CD14-positive monocyte (primary cell): Measurements from ENCODE around the gene NCAM1. TPM values are rescaled to one million over a fixed set of nuclear protein-coding genes. Genes with fewer than 3 reads are reported as not detected.

ENCODE experiments used
- DNase-seq, 3 donors: peaks; one replicate each; pipeline ENCODE4 v3.0.0-alpha.2; 2011 to 2022
- H2AFZ ChIP-seq: 2 replicates; pipeline ENCODE4 v1.6.0; 2012; ENCODE audit warnings: mild to moderate bottlenecking, low read depth, low read length, inconsistent platforms; ENCODE audit not compliant: insufficient read depth, poor library complexity, severe bottlenecking
- H3K27ac ChIP-seq, 2 donors: 1 replicate in 1 of 2; 2 replicates in 1 of 2; pipeline ENCODE4 v1.5.1; 2012 to 2013; ENCODE audit warnings: low read length in 2 of 2, control low read depth in 1 of 2, inconsistent platforms in 1 of 2, low read depth in 1 of 2, mild to moderate bottlenecking in 1 of 2
- H3K27me3 ChIP-seq, 2 donors: one replicate each; pipeline versions ENCODE4 v1.6.0 to v1.6.1; 2011 to 2013; ENCODE audit warnings: low read length in 2 of 2; ENCODE audit not compliant: control insufficient read depth in 2 of 2, insufficient read depth in 2 of 2
- H3K36me3 ChIP-seq, 2 donors: replicated peaks in 1 of 2; 1 replicate in 1 of 2; 2 replicates in 1 of 2; pipeline versions ENCODE4 v1.5.1 to v1.6.1; 2012 to 2013; ENCODE audit warnings: low read length in 2 of 2, control low read depth in 1 of 2, inconsistent platforms in 1 of 2, mild to moderate bottlenecking in 1 of 2; ENCODE audit not compliant: insufficient read depth in 2 of 2, control insufficient read depth in 1 of 2
- H3K4me1 ChIP-seq, 2 donors: 1 replicate in 1 of 2; 2 replicates in 1 of 2; pipeline versions ENCODE4 v1.5.1 to v1.6.1; 2012 to 2013; ENCODE audit warnings: low read length in 2 of 2, control low read depth in 1 of 2, inconsistent platforms in 1 of 2, mild to moderate bottlenecking in 1 of 2, moderate library complexity in 1 of 2; ENCODE audit not compliant: insufficient read depth in 2 of 2, control insufficient read depth in 1 of 2
- H3K4me2 ChIP-seq: replicated peaks from 2 replicates; pipeline ENCODE3; 2012; ENCODE audit warnings: low read length, moderate library complexity, mild to moderate bottlenecking; ENCODE audit not compliant: poor library complexity, severe bottlenecking; ENCODE audit errors: extremely low read depth
- H3K4me3 ChIP-seq, 3 experiments: fragments of 200-600 bp in 1 of 3; sonication (generic) in 1 of 3; replicated peaks in 1 of 3; 1 replicate in 2 of 3; 2 replicates in 1 of 3; pipeline ENCODE4 v1.5.1; 2011 to 2013; ENCODE audit warnings: low read length in 3 of 3, mild to moderate bottlenecking in 3 of 3, control low read depth in 2 of 3, low read depth in 2 of 3, inconsistent platforms in 1 of 3, moderate library complexity in 1 of 3
- H3K79me2 ChIP-seq: 2 replicates; pipeline ENCODE4 v1.6.0; 2012; ENCODE audit warnings: mild to moderate bottlenecking, control low read depth, inconsistent platforms, low read length, moderate library complexity; ENCODE audit not compliant: insufficient read depth
- H3K9ac ChIP-seq: 2 replicates; pipeline ENCODE4 v1.6.0; 2017; ENCODE audit warnings: low read length, mild to moderate bottlenecking; ENCODE audit not compliant: insufficient read depth, poor library complexity, severe bottlenecking
- H3K9me3 ChIP-seq, 2 donors: replicated peaks in 1 of 2; 1 replicate in 1 of 2; 2 replicates in 1 of 2; pipeline versions ENCODE4 v1.5.1 to v1.6.1; 2012 to 2013; ENCODE audit warnings: low read length in 2 of 2, control low read depth in 1 of 2; ENCODE audit not compliant: control insufficient read depth in 1 of 2, insufficient read depth in 1 of 2
- H4K20me1 ChIP-seq: 2 replicates; pipeline ENCODE4 v1.6.0; 2012; ENCODE audit warnings: mild to moderate bottlenecking, low read length, control low read depth, moderate library complexity; ENCODE audit not compliant: insufficient read depth
- H3K27ac Mint-ChIP-seq, 7 donors: one replicate each; pipeline ENCODE4 v1.8.0; 2020; ENCODE audit warnings: mild to moderate bottlenecking in 7 of 7, mixed read lengths in 7 of 7, moderate library complexity in 6 of 7, inconsistent platforms in 2 of 7
- H3K27me3 Mint-ChIP-seq, 3 donors: one replicate each; pipeline ENCODE4 v1.8.0; 2021 to 2022; ENCODE audit warnings: low read depth in 3 of 3, mild to moderate bottlenecking in 3 of 3, mixed read lengths in 3 of 3, moderate library complexity in 3 of 3, inconsistent platforms in 1 of 3
- H3K36me3 Mint-ChIP-seq, 2 donors: one replicate each; pipeline ENCODE4 v1.8.0; 2020; ENCODE audit warnings: mixed read lengths in 2 of 2, inconsistent platforms in 1 of 2, mild to moderate bottlenecking in 1 of 2
- H3K4me1 Mint-ChIP-seq: one replicate; pipeline ENCODE4 v1.8.0; 2020; ENCODE audit warnings: mild to moderate bottlenecking, mixed read lengths
- H3K4me3 Mint-ChIP-seq, 2 donors: one replicate each; pipeline ENCODE4 v1.8.0; 2020; ENCODE audit warnings: mild to moderate bottlenecking in 2 of 2, mixed read lengths in 2 of 2, moderate library complexity in 1 of 2
- H3K9me3 Mint-ChIP-seq, 7 donors: one replicate each; pipeline ENCODE4 v1.8.0; 2020 to 2022; ENCODE audit warnings: mixed read lengths in 7 of 7, mild to moderate bottlenecking in 6 of 7, moderate library complexity in 6 of 7, inconsistent platforms in 2 of 7
- CTCF ChIP-seq: fragments of 200-600 bp; IDR thresholded peaks from one replicate; pipeline ENCODE4 v1.8.0; 2022; ENCODE audit warnings: antibody characterized with exemption, mild to moderate bottlenecking
- WGBS: methylation state at CpG from one replicate; pipeline ENCODE4 v1.1.5; 2013; ENCODE audit warnings: missing lambda C conversion rate; ENCODE audit not compliant: insufficient coverage; 5-methylcytosine and 5-hydroxymethylcytosine counted together
- intact Hi-C, 2 donors: fragments of 100-400 bp; cut with micrococcal nuclease; formaldehyde crosslinking; loops; one replicate each; pipeline versions ENCODE4 v1.15.0 to v1.15.1; 2023
- polyA plus RNA-seq, 3 donors: library from polyadenylated mRNA; depleted of rRNA in 1 of 3; unstranded in 2 of 3; stranded (reverse) in 1 of 3; fragments of 300-500 nt in 2 of 3; fragments of >200 nt in 1 of 3; fragmentation: Illumina TruSeq in 2 of 3; gene quantifications; 1 replicate in 2 of 3; 2 replicates in 1 of 3; pipeline ENCODE4 v1.2.3, GENCODE V29; 2012 to 2021

The NCAM1 gene
- polyA plus RNA-seq, 3 donors = 0.65 to 0.69 TPM; not detected in 1

GRCh38 chr11:112971195-112971594, 10.0 kb downstream of the NCAM1 start:
- no peak for TF ChIP-seq CTCF
- Histone ChIP-seq H3K4me1 (no peaks in the 10 kb centered on the region), H3K79me2 (no peaks in the 10 kb centered on the region), H3K4me3 (no peak overlapping the region), H4K20me1 (no peaks in the 10 kb centered on the region), H3K36me3 (no peaks in the 10 kb centered on the region), H3K9ac (no peak overlapping the region), H3K9me3 (no peaks in the 10 kb centered on the region), H3K27me3 (peaks cover 34 to 51% of the 10 kb centered on the region in 2 donors), H2AFZ (no peak overlapping the region), H3K27ac (no peak overlapping the region), H3K4me2 (no peak overlapping the region)
- Mint-ChIP-seq H3K9me3 (peaks cover 0 to 3% (median 0%) of the 10 kb centered on the region in 7 donors), H3K4me1 (no peaks in the 10 kb centered on the region), H3K27ac (no peak overlapping the region), H3K4me3 (no peak overlapping the region), H3K27me3 (peaks cover 20 to 30% (median 28%) of the 10 kb centered on the region in 3 donors), H3K36me3 (no peaks in the 10 kb centered on the region)
- 83% methylated on average over 1 of the region's 4 CpGs for WGBS
- DNase-seq = no peak
- intact Hi-C loops = no loop called here

GRCh38 chr11:112971827-112972226, 10.6 kb downstream of the NCAM1 start:
- no peaks in the 10 kb centered on the region for H3K9me3 ChIP-seq
- Mint-ChIP-seq H3K4me1 (peaks cover 1% of the 10 kb centered on the region), H3K27ac (no peak overlapping the region), H3K9me3 (peaks cover 0 to 3% (median 0%) of the 10 kb centered on the region in 7 donors), H3K27me3 (peaks cover 18 to 28% (median 25%) of the 10 kb centered on the region in 3 donors), H3K4me3 (no peak overlapping the region), H3K36me3 (no peaks in the 10 kb centered on the region)
- H3K4me2 ChIP-seq = no peak overlapping the region
- no peak overlapping the region for H3K27ac ChIP-seq
- H3K27me3 ChIP-seq = peaks cover 30 to 47% of the 10 kb centered on the region in 2 donors
- intact Hi-C loops = no loop called here
- H3K36me3 ChIP-seq = no peaks in the 10 kb centered on the region
- no peaks in the 10 kb centered on the region for H3K79me2 ChIP-seq
- no peak for TF ChIP-seq CTCF
- H3K4me1 ChIP-seq = peaks cover 0 to 2% of the 10 kb centered on the region in 2 donors
- no peak overlapping the region for H2AFZ ChIP-seq
- DNase-seq = no peak
- 77% methylated on average over 3 of the region's 3 CpGs for WGBS
- no peak overlapping the region for H3K9ac ChIP-seq
- H3K4me3 ChIP-seq = no peak overlapping the region
- no peaks in the 10 kb centered on the region for H4K20me1 ChIP-seq
